Measurements from ENCODE around the gene ADAMTS17. TPM values are rescaled to one million over a fixed set of nuclear protein-coding genes. Genes with fewer than 3 reads are reported as not detected.
A peak's percentile ranks its signal among the peaks of the same experiment; 100 is the strongest.

The ADAMTS17 gene
- total and polyA plus RNA-seq, 9 of the 15 experiments (the other 6 are each of a cell fraction or from before 2014, with no cell fraction given), result 0.01 to 0.14 (median 0.07) TPM; not detected in 6

GRCh38 chr15:100131321-100132224 is 210.2 kb downstream of the ADAMTS17 start (continued):
- TF ChIP-seq SREBF1 (IDR thresholded peaks at IDR 0.05; ENCODE audit: borderline replicate concordance, low read depth, low read length) (no peak), ESRRB (CRISPR knock-in tag; IDR thresholded peaks at IDR 0.05; ENCODE audit: borderline replicate concordance) (no peak), MAX (CRISPR knock-in tag; IDR thresholded peaks at IDR 0.05) (peak; percentile 92), TRIM24 (IDR thresholded peaks at IDR 0.05) (no peak), RNF2 (IDR thresholded peaks at IDR 0.05) (peak; percentile 26; the same call in 1 of the 2 replicates), ZNF511 (CRISPR knock-in tag; IDR thresholded peaks at IDR 0.05) (peak; percentile 95), NRF1 (conservative IDR thresholded peaks at IDR 0.05 in 1 of 2, IDR thresholded peaks at IDR 0.05 in 1 of 2) (peak; percentile 76 to 80), FOSL1 (tag; conservative IDR thresholded peaks at IDR 0.05) (0 out of 2 replicates have a peak, but pooled peaks have one; percentile 23), CXXC5 (CRISPR knock-in tag; IDR thresholded peaks at IDR 0.05) (peak; percentile 29; the same call in 1 of the 2 replicates), ZKSCAN3 (CRISPR knock-in tag; IDR thresholded peaks at IDR 0.05) (no peak), MYBL2 (IDR thresholded peaks at IDR 0.05; ENCODE audit: low read depth) (no peak), MYBL2 (CRISPR knock-in tag; IDR thresholded peaks at IDR 0.05; ENCODE audit: borderline replicate concordance) (no peak)
- TF ChIP-seq, protein P1, sequence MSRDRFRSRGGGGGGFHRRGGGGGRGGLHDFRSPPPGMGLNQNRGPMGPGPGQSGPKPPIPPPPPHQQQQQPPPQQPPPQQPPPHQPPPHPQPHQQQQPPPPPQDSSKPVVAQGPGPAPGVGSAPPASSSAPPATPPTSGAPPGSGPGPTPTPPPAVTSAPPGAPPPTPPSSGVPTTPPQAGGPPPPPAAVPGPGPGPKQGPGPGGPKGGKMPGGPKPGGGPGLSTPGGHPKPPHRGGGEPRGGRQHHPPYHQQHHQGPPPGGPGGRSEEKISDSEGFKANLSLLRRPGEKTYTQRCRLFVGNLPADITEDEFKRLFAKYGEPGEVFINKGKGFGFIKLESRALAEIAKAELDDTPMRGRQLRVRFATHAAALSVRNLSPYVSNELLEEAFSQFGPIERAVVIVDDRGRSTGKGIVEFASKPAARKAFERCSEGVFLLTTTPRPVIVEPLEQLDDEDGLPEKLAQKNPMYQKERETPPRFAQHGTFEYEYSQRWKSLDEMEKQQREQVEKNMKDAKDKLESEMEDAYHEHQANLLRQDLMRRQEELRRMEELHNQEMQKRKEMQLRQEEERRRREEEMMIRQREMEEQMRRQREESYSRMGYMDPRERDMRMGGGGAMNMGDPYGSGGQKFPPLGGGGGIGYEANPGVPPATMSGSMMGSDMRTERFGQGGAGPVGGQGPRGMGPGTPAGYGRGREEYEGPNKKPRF (IDR thresholded peaks at IDR 0.05; ENCODE audit: low read depth, low read length), result no peak
- TF ChIP-seq, protein P2, sequence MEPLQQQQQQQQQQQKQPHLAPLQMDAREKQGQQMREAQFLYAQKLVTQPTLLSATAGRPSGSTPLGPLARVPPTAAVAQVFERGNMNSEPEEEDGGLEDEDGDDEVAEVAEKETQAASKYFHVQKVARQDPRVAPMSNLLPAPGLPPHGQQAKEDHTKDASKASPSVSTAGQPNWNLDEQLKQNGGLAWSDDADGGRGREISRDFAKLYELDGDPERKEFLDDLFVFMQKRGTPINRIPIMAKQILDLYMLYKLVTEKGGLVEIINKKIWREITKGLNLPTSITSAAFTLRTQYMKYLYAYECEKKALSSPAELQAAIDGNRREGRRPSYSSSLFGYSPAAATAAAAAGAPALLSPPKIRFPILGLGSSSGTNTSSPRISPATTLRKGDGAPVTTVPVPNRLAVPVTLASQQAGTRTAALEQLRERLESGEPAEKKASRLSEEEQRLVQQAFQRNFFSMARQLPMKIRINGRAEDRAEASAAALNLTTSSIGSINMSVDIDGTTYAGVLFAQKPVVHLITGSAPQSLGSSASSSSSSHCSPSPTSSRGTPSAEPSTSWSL (CRISPR knock-in tag; IDR thresholded peaks at IDR 0.05; ENCODE audit: borderline replicate concordance), result no peak
